Heart left ventricle (tissue), 16 donors: ENCODE data around the gene C22orf39. TPM values are rescaled to one million over a fixed set of nuclear protein-coding genes. Genes with fewer than 3 reads are reported as not detected.

ENCODE experiments used
- ATAC-seq, 4 donors: fragments of 200-7000 bp; cut with Tn5 transposase; one replicate each; pipeline ENCODE4 v1.9.1; 2020 to 2022; ENCODE audit warnings: moderate library complexity in 4 of 4, mild to moderate bottlenecking in 3 of 4, moderate number of reproducible peaks in 1 of 4
- DNase-seq, 5 donors: peaks; one replicate each; pipeline ENCODE4 v3.0.0-alpha.2; 2020
- H3K27ac ChIP-seq, 12 donors: fragments of 200-600 bp; sonication (generic) in 4 of 12; one replicate each; pipeline versions ENCODE4 v1.5.0 to v1.8.0; 2016 to 2022; ENCODE audit warnings: mild to moderate bottlenecking in 2 of 12
- H3K27me3 ChIP-seq, 9 donors: fragments of 200-600 bp; sonication (generic) in 2 of 9; one replicate each; pipeline versions ENCODE4 v1.5.1 to v1.8.0; 2016 to 2022; ENCODE audit warnings: mild to moderate bottlenecking in 3 of 9
- H3K36me3 ChIP-seq, 9 donors: fragments of 200-600 bp; sonication (generic) in 2 of 9; one replicate each; pipeline versions ENCODE4 v1.5.0 to v1.8.0; 2018 to 2022; ENCODE audit warnings: mild to moderate bottlenecking in 2 of 9
- H3K4me1 ChIP-seq, 12 donors: fragments of 200-600 bp; sonication (generic) in 4 of 12; one replicate each; pipeline versions ENCODE4 v1.5.0 to v1.8.0; 2016 to 2022; ENCODE audit warnings: mild to moderate bottlenecking in 3 of 12
- H3K4me3 ChIP-seq, 12 donors: fragments of 200-600 bp; sonication (generic) in 4 of 12; one replicate each; pipeline versions ENCODE4 v1.5.0 to v1.8.0; 2017 to 2022; ENCODE audit warnings: mild to moderate bottlenecking in 9 of 12, moderate library complexity in 4 of 12
- H3K9me3 ChIP-seq, 12 donors: fragments of 200-600 bp; sonication (generic) in 4 of 12; one replicate each; pipeline versions ENCODE4 v1.5.0 to v1.8.0; 2016 to 2022; ENCODE audit warnings: mild to moderate bottlenecking in 1 of 12
- POLR2A ChIP-seq, 2 donors: fragments of 450-650 bp; IDR thresholded peaks; one replicate each; pipeline ENCODE4 v1.6.1; 2017; ENCODE audit warnings: antibody characterized with exemption in 2 of 2, mild to moderate bottlenecking in 2 of 2, moderate library complexity in 2 of 2
- WGBS, 4 donors: extraction: QIAGEN DNeasy Blood & Tissue Kit in 2 of 4; methylation state at CpG; one replicate each; pipeline versions ENCODE4 v1.1.5 to v1.1.7; 2013 to 2018; 5-methylcytosine and 5-hydroxymethylcytosine counted together
- intact Hi-C, 10 donors: fragments of 100-400 bp; cut with DNase I; formaldehyde crosslinking; loops; one replicate each; pipeline versions ENCODE4 v1.11.1 to v1.14.2; 2022
- polyA plus RNA-seq, 2 donors: library from polyadenylated mRNA; stranded (reverse); fragments of 200-250 nt; gene quantifications; one replicate each; pipeline ENCODE4 v1.2.3, GENCODE V29; 2013
- total RNA-seq, 9 donors: library from RNA; depleted of rRNA in 2 of 9; stranded (reverse); fragments of >200 nt in 2 of 9; fragmentation: NEBNext Ultra II Directional in 3 of 9; extraction: Animal tissue kit (Norgen Biotek cat#: 25700) in 3 of 9; gene quantifications; one replicate each; pipeline versions ENCODE4 v1.1.0 to v1.2.4, GENCODE V29; 2016 to 2023
- TF ChIP-seq, protein P1 (sequence below), 12 donors: fragments of 200-600 bp; sonication (generic) in 4 of 12; IDR thresholded peaks; one replicate each; pipeline versions ENCODE4 v1.5.0 to v1.8.0; 2018 to 2022; ENCODE audit warnings: antibody characterized with exemption in 12 of 12, mild to moderate bottlenecking in 5 of 12
- donor health status: ischemic (EF 13 %, LVEDD 7.1; RV severe dilation, severe dysfunction).
- donor health status: healthy with polysubstance abuse.
- donor health status: DM: no; HTN: yes; CAD: no.
- donor health status: DM: no; HTN: no; CAD: no.
- donor health status: ischemic (EF 25% LVEDD 6.9; RV normal size, moderate dysfunction).
- donor health status: ischemic (EF 25% LVEDD 5.7; RV mildly dilated, moderate dysfunction).
- donor health status: healthy.
- donor health status: DM: yes; HTN: yes; CAD: no.
- donor health status: ischemic (EF 35%, LVEDD 5.7; RV mildly dilated, moderate dysfunction).
- donor health status: nonischemic (EF 11% LVEDD 7.7; RV severe dilation, severe dysfunction).
- donor health status: DM: yes; HTN: yes; CAD: no.
- donor health status: PGD.
- donor health status: ischemic (EF 29% LVEDD 5.4; RV normal size, mild dysfunction).
- donor health status: nonischemic (EF 23%, LVEDD 6.1; RV moderate dilation, normal function).

Gene C22orf39
- total and polyA plus RNA-seq, 11 donors: 39.1 to 115 (median 53.6) TPM

- no peak for TF ChIP-seq POLR2A (IDR thresholded peaks at IDR 0.05)
- TF ChIP-seq, protein P1, sequence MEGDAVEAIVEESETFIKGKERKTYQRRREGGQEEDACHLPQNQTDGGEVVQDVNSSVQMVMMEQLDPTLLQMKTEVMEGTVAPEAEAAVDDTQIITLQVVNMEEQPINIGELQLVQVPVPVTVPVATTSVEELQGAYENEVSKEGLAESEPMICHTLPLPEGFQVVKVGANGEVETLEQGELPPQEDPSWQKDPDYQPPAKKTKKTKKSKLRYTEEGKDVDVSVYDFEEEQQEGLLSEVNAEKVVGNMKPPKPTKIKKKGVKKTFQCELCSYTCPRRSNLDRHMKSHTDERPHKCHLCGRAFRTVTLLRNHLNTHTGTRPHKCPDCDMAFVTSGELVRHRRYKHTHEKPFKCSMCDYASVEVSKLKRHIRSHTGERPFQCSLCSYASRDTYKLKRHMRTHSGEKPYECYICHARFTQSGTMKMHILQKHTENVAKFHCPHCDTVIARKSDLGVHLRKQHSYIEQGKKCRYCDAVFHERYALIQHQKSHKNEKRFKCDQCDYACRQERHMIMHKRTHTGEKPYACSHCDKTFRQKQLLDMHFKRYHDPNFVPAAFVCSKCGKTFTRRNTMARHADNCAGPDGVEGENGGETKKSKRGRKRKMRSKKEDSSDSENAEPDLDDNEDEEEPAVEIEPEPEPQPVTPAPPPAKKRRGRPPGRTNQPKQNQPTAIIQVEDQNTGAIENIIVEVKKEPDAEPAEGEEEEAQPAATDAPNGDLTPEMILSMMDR (IDR thresholded peaks at IDR 0.05): no peak
- Histone ChIP-seq H3K4me1 (peaks cover 0 to under 1% (median 0%) of the 10 kb centered on the region in 12 donors), H3K27ac (no peak overlapping the region), H3K36me3 (peaks cover 2 to 100% (median 99%) of the 10 kb centered on the region in 9 donors), H3K27me3 (no peaks in the 10 kb centered on the region), H3K4me3 (no peak overlapping the region), H3K9me3 (no peaks in the 10 kb centered on the region)
- intact Hi-C loops: loop anchor here in 1 of 10 donors (10.0 kb wide), 2 partner anchors 85 to 275 kb away; no protein-coding TSS in a partner anchor
- WGBS, 4 donors: 92 to 98% (median 96%) methylated on average over 6 to 7 of the region's 7 CpGs
- DNase-seq (no peak), ATAC-seq (no peak)
These were observed 21.9 kb upstream of the C22orf39 start for GRCh38 chr22:19469421-19469820.

DNA sequence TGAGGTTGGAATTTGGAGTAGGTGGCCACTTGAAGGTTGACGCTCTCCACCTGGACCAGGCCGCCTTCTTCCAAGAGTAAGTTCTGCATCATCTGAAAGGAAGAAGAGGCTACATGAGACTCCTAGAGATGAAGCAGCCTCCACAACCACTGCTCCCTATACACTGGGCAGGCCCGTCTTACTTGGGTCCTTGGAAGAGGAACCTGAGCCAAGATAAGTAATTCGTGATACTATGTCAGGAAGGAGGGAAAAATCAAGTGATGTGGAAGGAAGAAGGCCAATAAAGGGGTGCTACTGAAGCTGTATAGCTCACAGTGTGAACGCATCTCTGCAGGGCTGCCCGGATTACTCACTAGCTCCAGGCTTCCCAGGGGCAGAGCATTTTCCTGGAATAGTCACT, 20.4 kb upstream of the C22orf39 start:
- Histone ChIP-seq H3K9me3 (no peaks in the 10 kb centered on the region), H3K27ac (no peak overlapping the region), H3K27me3 (no peaks in the 10 kb centered on the region), H3K4me3 (no peak overlapping the region), H3K36me3 (peaks cover 2 to 100% (median 99%) of the 10 kb centered on the region in 9 donors), H3K4me1 (peaks cover 0 to 7% (median 0%) of the 10 kb centered on the region in 12 donors)
- DNase-seq (no peak), ATAC-seq (no peak)
- 91 to 95% (median 93%) methylated on average over 6 of the region's 6 CpGs for WGBS, 4 donors
- intact Hi-C loops: loop anchor here in 1 of 10 donors (10.0 kb wide), 2 partner anchors 83 to 273 kb away; no protein-coding TSS in a partner anchor
- TF ChIP-seq, protein P1 (IDR thresholded peaks at IDR 0.05): no peak
- TF ChIP-seq POLR2A (IDR thresholded peaks at IDR 0.05): no peak

- Histone ChIP-seq H3K27ac (no peak overlapping the region), H3K4me1 (peaks cover 0 to 7% (median 0%) of the 10 kb centered on the region in 12 donors), H3K4me3 (no peak overlapping the region), H3K36me3 (peaks cover 2 to 100% (median 99%) of the 10 kb centered on the region in 9 donors), H3K27me3 (no peaks in the 10 kb centered on the region), H3K9me3 (no peaks in the 10 kb centered on the region)
- WGBS, 4 donors: 88 to 94% (median 92%) methylated on average over 9 of the region's 9 CpGs
- intact Hi-C loops: loop anchor here in 1 of 10 donors (10.0 kb wide), 2 partner anchors 82 to 272 kb away; no protein-coding TSS in a partner anchor
- DNase-seq: no peak
- no peak for TF ChIP-seq POLR2A (IDR thresholded peaks at IDR 0.05)
- TF ChIP-seq, protein P1 (IDR thresholded peaks at IDR 0.05): no peak
- no peak for ATAC-seq
These were observed 19.6 kb upstream of the C22orf39 start for GRCh38 chr22:19466848-19467752.

DNA sequence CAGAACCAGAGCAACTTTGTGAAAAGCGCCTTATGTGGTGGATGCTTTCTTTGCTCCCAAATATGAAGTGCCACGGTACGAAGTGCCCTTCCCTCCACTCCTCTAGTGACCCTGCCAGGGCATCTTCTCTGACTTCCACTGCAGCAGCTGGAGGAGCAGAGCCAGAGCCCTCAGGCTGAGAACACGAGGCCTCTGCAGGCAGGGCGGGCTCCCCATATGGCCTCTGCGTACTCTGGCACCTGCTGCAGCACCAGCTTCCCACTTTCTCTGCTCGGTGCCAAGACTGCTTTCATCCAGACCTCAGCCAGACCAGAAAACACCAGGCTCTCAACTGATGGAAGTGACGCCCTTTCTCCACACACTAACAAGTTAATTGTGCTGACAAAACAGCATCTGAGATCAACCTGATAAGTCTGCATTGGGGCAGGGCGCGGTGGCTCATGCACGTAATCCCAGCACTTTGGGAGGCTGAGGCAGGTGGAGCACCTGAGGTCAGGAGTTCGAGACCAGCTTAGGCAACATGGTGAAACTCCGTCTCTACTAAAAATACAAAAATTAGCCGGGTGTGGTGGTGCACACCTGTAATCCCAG, 18.7 kb upstream of the C22orf39 start:
- Histone ChIP-seq H3K4me3 (no peak overlapping the region), H3K27ac (no peak overlapping the region), H3K4me1 (peaks cover 0 to 7% (median 0%) of the 10 kb centered on the region in 12 donors), H3K36me3 (peaks cover 2 to 100% (median 98%) of the 10 kb centered on the region in 9 donors), H3K9me3 (no peaks in the 10 kb centered on the region), H3K27me3 (no peaks in the 10 kb centered on the region)
- DNase-seq: no peak
- TF ChIP-seq POLR2A (IDR thresholded peaks at IDR 0.05): no peak
- TF ChIP-seq, protein P1 (IDR thresholded peaks at IDR 0.05): no peak
- ATAC-seq: no peak
- intact Hi-C loops: loop anchor here in 1 of 10 donors (10.0 kb wide), 2 partner anchors 81 to 271 kb away; no protein-coding TSS in a partner anchor
- 81 to 93% (median 92%) methylated on average over 10 to 14 of the region's 14 CpGs for WGBS, 4 donors
